ENCODE measurements around the gene AKAP6. TPM values are rescaled to one million over a fixed set of nuclear protein-coding genes. Genes with fewer than 3 reads are reported as not detected.
"Not testable (repeated sequence)": the region's sequence is repeated elsewhere in the genome, so short reads cannot be mapped to it uniquely, and the experiment has no call there.

The AKAP6 gene
- total RNA-seq, 1 donor from 2014 or later, result 0.51 TPM

DNA sequence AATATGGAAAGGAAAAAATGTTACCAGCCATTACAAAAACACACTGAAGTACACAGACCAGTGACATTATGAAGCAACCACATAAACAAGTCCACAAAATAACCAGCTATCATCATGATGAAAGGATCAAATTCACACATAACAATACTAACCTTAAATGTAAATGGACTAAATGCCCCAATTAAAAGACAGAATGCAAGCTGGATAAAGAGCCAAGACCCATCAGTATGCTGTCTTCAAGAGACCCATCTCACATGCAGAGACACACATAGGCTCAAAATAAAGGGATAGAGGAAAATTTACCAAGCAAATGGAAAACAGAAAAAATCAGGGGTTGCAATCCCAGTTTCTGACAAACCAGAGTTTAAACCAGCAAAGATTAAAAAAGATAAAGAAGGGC, 463.9 kb downstream of the AKAP6 start:
- H3K4me1 Mint-ChIP-seq; H3K36me3 Mint-ChIP-seq (ENCODE audit: low read depth); H3K27ac Mint-ChIP-seq; H3K4me3 Mint-ChIP-seq; DNase-seq; H3K27me3 Mint-ChIP-seq; intact Hi-C loops (cut with micrococcal nuclease): not testable (repeated sequence)
- H3K9me3 Mint-ChIP-seq, result peaks cover 35% of the 10 kb centered on the region

DNA sequence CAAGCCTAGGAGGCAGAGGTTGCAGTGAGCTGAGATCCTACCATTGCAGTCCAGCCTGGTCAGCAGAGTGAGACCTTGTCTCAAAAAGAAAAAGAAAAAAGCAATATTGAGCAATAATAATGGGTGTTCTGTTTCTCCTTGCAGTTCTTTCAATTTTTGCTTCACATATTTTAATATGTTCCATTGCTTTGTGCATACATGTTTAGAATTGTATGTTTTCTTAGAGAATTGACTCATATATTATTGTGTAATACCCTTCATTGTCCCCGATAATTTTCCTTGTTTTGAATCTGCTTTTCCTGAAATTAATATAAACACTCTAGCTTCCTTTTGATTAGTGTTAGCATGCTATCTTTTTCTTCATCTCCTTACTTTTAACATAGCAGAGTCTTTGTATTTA, 471.2 kb downstream of the AKAP6 start:
- Mint-ChIP-seq H3K9me3 (peaks cover 14% of the 10 kb centered on the region), H3K27me3 (no peaks in the 10 kb centered on the region), H3K36me3 (ENCODE audit: low read depth) (no peaks in the 10 kb centered on the region), H3K4me1 (no peaks in the 10 kb centered on the region), H3K27ac (no peak overlapping the region), H3K4me3 (no peak overlapping the region)
- DNase-seq, result no peak
- intact Hi-C loops (cut with micrococcal nuclease), result no loop called here

GRCh38 chr14:32802295-32802694, 473.2 kb downstream of the AKAP6 start:
- H3K36me3 Mint-ChIP-seq (ENCODE audit: low read depth), result no peaks in the 10 kb centered on the region
- no peak for DNase-seq
- no peak overlapping the region for H3K4me3 Mint-ChIP-seq
- no peaks in the 10 kb centered on the region for H3K4me1 Mint-ChIP-seq
- H3K9me3 Mint-ChIP-seq, result peaks cover 15% of the 10 kb centered on the region
- H3K27me3 Mint-ChIP-seq, result no peaks in the 10 kb centered on the region
- intact Hi-C loops (cut with micrococcal nuclease), result no loop called here
- no peak overlapping the region for H3K27ac Mint-ChIP-seq

DNA sequence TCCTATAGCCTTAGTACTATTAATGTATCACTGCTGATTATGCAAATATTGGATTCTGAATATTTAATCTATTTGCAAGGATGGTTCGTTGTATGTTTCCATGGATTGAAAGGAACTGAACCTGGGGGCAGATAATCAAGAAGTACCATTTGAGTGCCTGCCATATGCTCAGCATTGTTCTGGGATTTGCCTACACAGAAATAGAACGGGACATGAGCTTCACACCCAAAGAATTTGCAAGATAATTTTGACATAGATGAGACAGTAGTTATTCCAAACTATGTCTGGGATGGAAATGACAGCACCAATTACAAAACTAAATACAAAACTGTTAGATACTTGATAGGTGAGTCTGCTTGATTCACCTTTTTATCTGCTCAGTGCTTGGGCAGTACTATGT, 476.9 kb downstream of the AKAP6 start:
- H3K27me3 Mint-ChIP-seq, result no peaks in the 10 kb centered on the region
- no peak overlapping the region for H3K27ac Mint-ChIP-seq
- peaks cover 15% of the 10 kb centered on the region for H3K9me3 Mint-ChIP-seq
- no peak overlapping the region for H3K4me3 Mint-ChIP-seq
- no peaks in the 10 kb centered on the region for H3K4me1 Mint-ChIP-seq
- H3K36me3 Mint-ChIP-seq (ENCODE audit: low read depth), result no peaks in the 10 kb centered on the region
- intact Hi-C loops (cut with micrococcal nuclease), result no loop called here
- no peak for DNase-seq

- Mint-ChIP-seq H3K27me3 (no peaks in the 10 kb centered on the region), H3K9me3 (peaks cover 9% of the 10 kb centered on the region), H3K4me1 (no peaks in the 10 kb centered on the region), H3K27ac (no peak overlapping the region), H3K36me3 (ENCODE audit: low read depth) (no peaks in the 10 kb centered on the region), H3K4me3 (no peak overlapping the region)
- intact Hi-C loops (cut with micrococcal nuclease), result no loop called here
- DNase-seq, result no peak
These were observed 479.5 kb downstream of the AKAP6 start for GRCh38 chr14:32808644-32809043.

DNA sequence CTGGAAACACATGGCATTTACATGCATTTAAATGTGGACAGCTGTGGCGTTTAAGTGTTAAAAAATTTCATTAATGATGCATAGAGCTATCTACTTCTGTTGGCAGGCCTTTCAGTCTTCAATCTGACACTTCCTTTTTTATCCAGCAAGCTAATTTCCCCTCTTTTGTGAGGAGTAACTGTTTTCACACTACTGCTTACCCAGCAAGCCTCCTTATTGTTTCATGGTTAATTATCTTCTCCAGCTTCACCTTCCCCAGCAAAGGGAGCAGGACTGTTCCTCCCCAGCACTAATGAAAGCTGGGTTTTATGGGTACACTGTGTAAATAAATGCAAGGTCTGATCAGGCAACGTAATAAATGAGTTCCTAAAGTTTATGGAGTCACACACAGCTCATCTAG, 480.2 kb downstream of the AKAP6 start:
- Mint-ChIP-seq H3K4me3 (no peak overlapping the region), H3K27me3 (no peaks in the 10 kb centered on the region)
- intact Hi-C loops (cut with micrococcal nuclease), result no loop called here

GRCh38 chr14:32813401-32813800, 484.3 kb downstream of the AKAP6 start:
- Mint-ChIP-seq H3K36me3 (ENCODE audit: low read depth) (no peaks in the 10 kb centered on the region), H3K27ac (no peak overlapping the region), H3K4me3 (no peak overlapping the region), H3K4me1 (no peaks in the 10 kb centered on the region), H3K27me3 (no peaks in the 10 kb centered on the region), H3K9me3 (no peaks in the 10 kb centered on the region)
- no peak for DNase-seq
- intact Hi-C loops (cut with micrococcal nuclease), result no loop called here

More for the DNA sequence above, 480.2 kb downstream of the AKAP6 start:
- Mint-ChIP-seq H3K9me3 (peaks cover 4% of the 10 kb centered on the region), H3K4me1 (no peaks in the 10 kb centered on the region), H3K36me3 (ENCODE audit: low read depth) (no peaks in the 10 kb centered on the region), H3K27ac (no peak overlapping the region)
- DNase-seq, result no peak

GRCh38 chr14:32814721-32815120, 485.6 kb downstream of the AKAP6 start:
- no peaks in the 10 kb centered on the region for H3K4me1 Mint-ChIP-seq
- H3K27ac Mint-ChIP-seq, result no peak overlapping the region
- H3K27me3 Mint-ChIP-seq, result no peaks in the 10 kb centered on the region
- H3K9me3 Mint-ChIP-seq, result no peaks in the 10 kb centered on the region
- H3K36me3 Mint-ChIP-seq (ENCODE audit: low read depth), result no peaks in the 10 kb centered on the region
- intact Hi-C loops (cut with micrococcal nuclease), result no loop called here
- no peak overlapping the region for H3K4me3 Mint-ChIP-seq
- DNase-seq, result no peak

DNA sequence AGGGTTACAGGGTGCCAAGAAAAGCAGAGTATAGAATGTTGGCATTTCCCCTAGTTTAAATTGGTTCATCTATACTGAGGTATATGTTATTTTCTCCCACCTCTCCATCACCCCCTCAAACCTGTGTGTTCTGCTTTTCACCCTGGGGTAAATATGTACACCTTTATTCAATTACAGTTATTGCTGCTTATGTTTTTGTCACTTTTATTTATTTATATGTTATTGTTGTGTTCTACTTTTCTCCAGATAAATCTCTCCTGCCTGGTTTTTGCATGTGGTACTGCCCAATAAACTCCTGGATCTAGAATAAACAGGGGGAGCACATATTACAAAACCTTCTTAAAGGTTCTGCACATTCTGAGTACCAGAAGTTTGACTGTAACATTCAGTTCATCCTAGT, 487.5 kb downstream of the AKAP6 start:
- intact Hi-C loops (cut with micrococcal nuclease), result no loop called here
- no peak overlapping the region for H3K27ac Mint-ChIP-seq

GRCh38 chr14:32817780-32818179, 488.7 kb downstream of the AKAP6 start:
- no peaks in the 10 kb centered on the region for H3K27me3 Mint-ChIP-seq
- H3K4me3 Mint-ChIP-seq, result no peak overlapping the region
- no peaks in the 10 kb centered on the region for H3K9me3 Mint-ChIP-seq
- DNase-seq, result no peak
- intact Hi-C loops (cut with micrococcal nuclease), result no loop called here
- H3K36me3 Mint-ChIP-seq (ENCODE audit: low read depth), result no peaks in the 10 kb centered on the region
- no peaks in the 10 kb centered on the region for H3K4me1 Mint-ChIP-seq
- H3K27ac Mint-ChIP-seq, result no peak overlapping the region

More for the DNA sequence above, 487.5 kb downstream of the AKAP6 start:
- H3K4me3 Mint-ChIP-seq, result no peak overlapping the region
- no peaks in the 10 kb centered on the region for H3K9me3 Mint-ChIP-seq
- H3K4me1 Mint-ChIP-seq, result no peaks in the 10 kb centered on the region
- H3K36me3 Mint-ChIP-seq (ENCODE audit: low read depth), result no peaks in the 10 kb centered on the region
- DNase-seq, result no peak
- no peaks in the 10 kb centered on the region for H3K27me3 Mint-ChIP-seq

GRCh38 chr14:32818581-32818980, 489.5 kb downstream of the AKAP6 start:
- no peaks in the 10 kb centered on the region for H3K36me3 Mint-ChIP-seq (ENCODE audit: low read depth)
- no peak for DNase-seq
- H3K4me1 Mint-ChIP-seq, result no peaks in the 10 kb centered on the region
- no peaks in the 10 kb centered on the region for H3K9me3 Mint-ChIP-seq
- no peak overlapping the region for H3K4me3 Mint-ChIP-seq
- no peaks in the 10 kb centered on the region for H3K27me3 Mint-ChIP-seq
- no peak overlapping the region for H3K27ac Mint-ChIP-seq
- intact Hi-C loops (cut with micrococcal nuclease), result no loop called here

DNA sequence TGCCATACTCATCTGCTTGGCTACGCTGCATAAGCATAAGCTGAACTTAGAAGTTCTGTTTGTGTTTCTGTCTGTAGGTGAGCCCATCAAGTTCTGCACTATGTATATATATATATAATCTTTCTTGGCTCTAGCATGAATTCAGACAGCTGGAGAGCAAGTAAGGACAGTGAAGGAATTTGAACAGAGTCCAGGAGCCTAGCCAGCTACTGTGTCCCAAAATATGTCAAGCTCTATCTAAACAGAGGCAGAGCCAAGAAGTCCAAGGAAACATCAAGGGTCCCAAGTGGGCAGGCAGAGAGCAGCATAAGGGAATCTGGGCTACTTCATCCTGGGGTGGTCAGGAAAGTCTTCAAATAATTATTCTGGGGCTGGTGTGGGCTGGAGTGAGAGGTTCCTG, 491.1 kb downstream of the AKAP6 start:
- Mint-ChIP-seq H3K9me3 (no peaks in the 10 kb centered on the region), H3K27ac (no peak overlapping the region), H3K4me1 (no peaks in the 10 kb centered on the region), H3K4me3 (no peak overlapping the region), H3K36me3 (ENCODE audit: low read depth) (no peaks in the 10 kb centered on the region), H3K27me3 (no peaks in the 10 kb centered on the region)
- intact Hi-C loops (cut with micrococcal nuclease), result no loop called here
- no peak for DNase-seq

GRCh38 chr14:32820682-32821081, 491.6 kb downstream of the AKAP6 start:
- Mint-ChIP-seq H3K9me3 (no peaks in the 10 kb centered on the region), H3K27me3 (no peaks in the 10 kb centered on the region), H3K27ac (no peak overlapping the region), H3K4me1 (no peaks in the 10 kb centered on the region), H3K4me3 (no peak overlapping the region), H3K36me3 (ENCODE audit: low read depth) (no peaks in the 10 kb centered on the region)
- intact Hi-C loops (cut with micrococcal nuclease), result no loop called here
- DNase-seq, result no peak

GRCh38 chr14:32821964-32822653, 493.0 kb downstream of the AKAP6 start:
- intact Hi-C loops (cut with micrococcal nuclease), result no loop called here
- DNase-seq, result no peak
- Mint-ChIP-seq H3K4me1 (no peaks in the 10 kb centered on the region), H3K9me3 (no peaks in the 10 kb centered on the region), H3K27me3 (no peaks in the 10 kb centered on the region), H3K36me3 (ENCODE audit: low read depth) (no peaks in the 10 kb centered on the region), H3K27ac (no peak overlapping the region), H3K4me3 (no peak overlapping the region)

DNA sequence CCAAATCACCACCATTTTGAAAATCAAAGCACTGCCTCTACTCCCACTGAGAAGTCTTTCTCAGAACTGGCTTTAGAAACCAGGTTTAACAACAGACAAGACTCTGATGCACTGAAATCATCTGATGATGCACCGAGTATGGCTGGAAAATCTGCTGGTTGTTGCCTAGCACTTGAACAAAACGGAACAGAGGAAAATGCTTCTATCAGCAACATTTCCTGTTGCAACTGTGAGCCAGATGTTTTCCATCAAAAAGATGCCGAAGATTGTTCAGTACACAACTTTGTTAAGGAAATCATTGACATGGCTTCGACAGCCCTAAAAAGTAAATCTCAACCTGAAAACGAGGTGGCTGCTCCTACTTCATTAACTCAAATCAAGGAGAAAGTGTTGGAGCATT, 494.6 kb downstream of the AKAP6 start:
- DNase-seq, result no peak
- no peaks in the 10 kb centered on the region for H3K36me3 Mint-ChIP-seq (ENCODE audit: low read depth)
- H3K27me3 Mint-ChIP-seq, result no peaks in the 10 kb centered on the region
- intact Hi-C loops (cut with micrococcal nuclease), result no loop called here
- H3K9me3 Mint-ChIP-seq, result no peaks in the 10 kb centered on the region
- no peak overlapping the region for H3K4me3 Mint-ChIP-seq
- no peaks in the 10 kb centered on the region for H3K4me1 Mint-ChIP-seq
- H3K27ac Mint-ChIP-seq, result no peak overlapping the region

Data from activated CD4-positive, alpha-beta T cell treated with anti-CD3 and anti-CD28 coated beads, Interleukin-2, amount 10 ng/mL, durations not matched to agents 24 days and 14 days (primary cell).